Stomach (tissue), 4 donors: Measurements from ENCODE around the gene SLC25A1.

ENCODE experiments used
- POLR2AphosphoS5 ChIP-seq, 3 donors: sonication (generic); formaldehyde crosslinking; IDR thresholded peaks; one replicate each; pipeline ENCODE4 v1.6.1; 2016; ENCODE audit warnings: antibody characterized with exemption in 3 of 3
- TF ChIP-seq, protein P1 (sequence below), 7 experiments: fragments of 450-650 bp in 4 of 7; fragments of 200-600 bp in 3 of 7; sonication (generic) in 3 of 7; IDR thresholded peaks; one replicate each; pipeline ENCODE4 v1.5.1; 2016 to 2019; ENCODE audit warnings: antibody characterized with exemption in 7 of 7, control low read depth in 2 of 7, mild to moderate bottlenecking in 1 of 7

DNA sequence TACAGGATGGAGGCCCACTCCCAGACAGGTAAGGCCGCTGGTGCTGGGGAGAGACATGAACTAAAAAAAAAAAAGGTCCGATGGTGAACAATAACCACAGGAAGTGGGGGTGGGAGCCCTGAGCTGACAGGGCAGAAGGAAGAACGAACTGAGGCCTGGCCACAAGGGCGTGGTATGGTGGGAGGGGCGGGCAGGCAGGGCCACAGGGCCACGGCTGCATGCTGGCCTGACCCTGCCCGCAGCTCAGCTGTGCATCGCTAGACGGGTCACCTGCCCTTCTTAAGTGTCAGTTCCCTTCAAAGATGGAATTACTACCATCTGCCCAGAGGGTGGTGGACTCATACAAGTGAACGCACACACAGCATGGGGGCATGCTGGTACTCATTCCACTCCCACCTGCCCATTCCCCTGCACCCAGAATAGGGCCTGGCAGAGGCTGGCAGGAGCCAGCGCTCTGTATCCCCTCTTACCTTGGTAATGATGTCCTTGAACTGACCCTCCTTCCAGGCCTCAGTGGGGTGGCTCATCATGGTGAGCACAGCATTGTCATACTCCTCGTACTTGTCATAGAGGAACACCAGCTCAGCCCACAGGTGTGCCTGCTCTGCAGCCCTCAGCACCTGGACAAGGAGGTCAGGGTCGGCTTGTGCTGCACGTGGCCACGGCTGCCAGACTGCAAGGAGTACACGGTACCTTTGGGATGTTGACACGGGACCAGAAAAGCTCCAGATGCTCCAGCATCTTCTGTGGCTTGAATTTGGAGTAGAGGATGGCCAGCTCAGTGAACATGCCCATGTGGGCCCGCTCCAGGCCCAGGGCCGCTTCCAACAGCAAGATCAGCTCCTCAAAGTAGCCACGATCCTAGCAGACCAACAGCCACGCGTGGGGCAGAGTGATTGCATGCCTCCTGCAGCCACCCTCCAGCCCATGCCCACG is 17.5 kb upstream of the SLC25A1 start:
- TF ChIP-seq, protein P1, sequence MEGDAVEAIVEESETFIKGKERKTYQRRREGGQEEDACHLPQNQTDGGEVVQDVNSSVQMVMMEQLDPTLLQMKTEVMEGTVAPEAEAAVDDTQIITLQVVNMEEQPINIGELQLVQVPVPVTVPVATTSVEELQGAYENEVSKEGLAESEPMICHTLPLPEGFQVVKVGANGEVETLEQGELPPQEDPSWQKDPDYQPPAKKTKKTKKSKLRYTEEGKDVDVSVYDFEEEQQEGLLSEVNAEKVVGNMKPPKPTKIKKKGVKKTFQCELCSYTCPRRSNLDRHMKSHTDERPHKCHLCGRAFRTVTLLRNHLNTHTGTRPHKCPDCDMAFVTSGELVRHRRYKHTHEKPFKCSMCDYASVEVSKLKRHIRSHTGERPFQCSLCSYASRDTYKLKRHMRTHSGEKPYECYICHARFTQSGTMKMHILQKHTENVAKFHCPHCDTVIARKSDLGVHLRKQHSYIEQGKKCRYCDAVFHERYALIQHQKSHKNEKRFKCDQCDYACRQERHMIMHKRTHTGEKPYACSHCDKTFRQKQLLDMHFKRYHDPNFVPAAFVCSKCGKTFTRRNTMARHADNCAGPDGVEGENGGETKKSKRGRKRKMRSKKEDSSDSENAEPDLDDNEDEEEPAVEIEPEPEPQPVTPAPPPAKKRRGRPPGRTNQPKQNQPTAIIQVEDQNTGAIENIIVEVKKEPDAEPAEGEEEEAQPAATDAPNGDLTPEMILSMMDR (IDR thresholded peaks at IDR 0.05), result no peak
- no peak for TF ChIP-seq POLR2AphosphoS5 (IDR thresholded peaks at IDR 0.05)
